ENCODE results near the gene PFDN1.
"Not testable (repeated sequence)": the region's sequence is repeated elsewhere in the genome, so short reads cannot be mapped to it uniquely, and the experiment has no call there.

PFDN1 gene

GRCh38 chr5:140302786-140303639 is at the start of gene PFDN1:
PFDN1 (minus strand) TSS chr5:140303101; CDS start chr5:140303073, 28 bp downstream.
- H3K9me3 ChIP-seq (ENCODE audit: control insufficient read depth in 1 of 2, low read length in 2 of 2): no peaks in the 10 kb centered on the region
- H3K36me3 ChIP-seq (ENCODE audit: control insufficient read depth in 1 of 2, insufficient read depth in 2 of 2, low read length in 2 of 2): peaks cover 4 to 5% of the 10 kb centered on the region in 2 donors
- H3K27ac ChIP-seq (ENCODE audit: low read depth, low read length): peak within 1 kb of the TSS; percentile 22
- H3K9ac ChIP-seq (ENCODE audit: low read depth in 1 of 2, low read length in 2 of 2): peak within 1 kb of the TSS; percentile 93 to 95
- H3K4me3 ChIP-seq (ENCODE audit: low read depth in 1 of 2, low read length in 2 of 2): peak within 1 kb of the TSS; percentile 94 to 99
- H3K4me1 ChIP-seq (ENCODE audit: control insufficient read depth in 1 of 2, insufficient read depth in 2 of 2, low read length in 2 of 2): peaks cover 10 to 17% of the 10 kb centered on the region in 2 donors
- H3K27me3 ChIP-seq (ENCODE audit: control insufficient read depth in 1 of 2, insufficient read depth in 2 of 2, low read length in 2 of 2): no peaks in the 10 kb centered on the region

- H3K9ac ChIP-seq (ENCODE audit: low read depth in 1 of 2, low read length in 2 of 2): no peak overlapping the region
Measured at GRCh38 chr5:140351609-140352334, 48.9 kb upstream of the PFDN1 start.

GRCh38 chr5:140349244-140349643 is 46.3 kb upstream of the PFDN1 start:
- no peak overlapping the region for H3K27ac ChIP-seq (ENCODE audit: low read depth, low read length)
- H3K4me1 ChIP-seq (ENCODE audit: control insufficient read depth in 1 of 2, insufficient read depth in 2 of 2, low read length in 2 of 2): peaks cover 39% of the 10 kb centered on the region in 2 donors

More at GRCh38 chr5:140351609-140352334, 48.9 kb upstream of the PFDN1 start:
- Histone ChIP-seq H3K4me1 (ENCODE audit: control insufficient read depth in 1 of 2, insufficient read depth in 2 of 2, low read length in 2 of 2) (peaks cover 26 to 31% of the 10 kb centered on the region in 2 donors), H3K9me3 (ENCODE audit: control insufficient read depth in 1 of 2, low read length in 2 of 2) (no peaks in the 10 kb centered on the region), H3K4me3 (ENCODE audit: low read depth in 1 of 2, low read length in 2 of 2) (no peak overlapping the region), H3K27ac (ENCODE audit: low read depth, low read length) (no peak overlapping the region), H3K36me3 (ENCODE audit: control insufficient read depth in 1 of 2, insufficient read depth in 2 of 2, low read length in 2 of 2) (no peaks in the 10 kb centered on the region), H3K27me3 (ENCODE audit: control insufficient read depth in 1 of 2, insufficient read depth in 2 of 2, low read length in 2 of 2) (no peaks in the 10 kb centered on the region)

GRCh38 chr5:140348104-140348503 is 45.2 kb upstream of the PFDN1 start:
- Histone ChIP-seq H3K9me3 (ENCODE audit: control insufficient read depth in 1 of 2, low read length in 2 of 2) (no peaks in the 10 kb centered on the region), H3K27me3 (ENCODE audit: control insufficient read depth in 1 of 2, insufficient read depth in 2 of 2, low read length in 2 of 2) (no peaks in the 10 kb centered on the region), H3K4me1 (ENCODE audit: control insufficient read depth in 1 of 2, insufficient read depth in 2 of 2, low read length in 2 of 2) (peaks cover 42 to 43% of the 10 kb centered on the region in 2 donors), H3K4me3 (ENCODE audit: low read depth in 1 of 2, low read length in 2 of 2) (no peak overlapping the region), H3K27ac (ENCODE audit: low read depth, low read length) (no peak overlapping the region), H3K36me3 (ENCODE audit: control insufficient read depth in 1 of 2, insufficient read depth in 2 of 2, low read length in 2 of 2) (peaks cover 0 to 1% of the 10 kb centered on the region in 2 donors), H3K9ac (ENCODE audit: low read depth in 1 of 2, low read length in 2 of 2) (no peak overlapping the region)

More at GRCh38 chr5:140349244-140349643, 46.3 kb upstream of the PFDN1 start:
- Histone ChIP-seq H3K4me3 (ENCODE audit: low read depth in 1 of 2, low read length in 2 of 2) (no peak overlapping the region), H3K36me3 (ENCODE audit: control insufficient read depth in 1 of 2, insufficient read depth in 2 of 2, low read length in 2 of 2) (no peaks in the 10 kb centered on the region), H3K9me3 (ENCODE audit: control insufficient read depth in 1 of 2, low read length in 2 of 2) (no peaks in the 10 kb centered on the region), H3K9ac (ENCODE audit: low read depth in 1 of 2, low read length in 2 of 2) (no peak overlapping the region), H3K27me3 (ENCODE audit: control insufficient read depth in 1 of 2, insufficient read depth in 2 of 2, low read length in 2 of 2) (no peaks in the 10 kb centered on the region)

- H3K4me3 ChIP-seq (ENCODE audit: low read depth in 1 of 2, low read length in 2 of 2): peak overlapping the region; percentile 68 to 82
Measured at GRCh38 chr5:140347360-140347759, 44.5 kb upstream of the PFDN1 start.

GRCh38 chr5:140346348-140347221 is 43.7 kb upstream of the PFDN1 start, which contains the start of gene HBEGF:
HBEGF (minus strand) TSS chr5:140346603; CDS start chr5:140346328, 275 bp downstream.
- H3K9ac ChIP-seq (ENCODE audit: low read depth in 1 of 2, low read length in 2 of 2): peak within 1 kb of the TSS; percentile 55 to 61
- peak within 1 kb of the TSS; percentile 61 for H3K27ac ChIP-seq (ENCODE audit: low read depth, low read length)
- H3K36me3 ChIP-seq (ENCODE audit: control insufficient read depth in 1 of 2, insufficient read depth in 2 of 2, low read length in 2 of 2): peaks cover 6 to 10% of the 10 kb centered on the region in 2 donors
- peaks cover 48% of the 10 kb centered on the region in 2 donors for H3K4me1 ChIP-seq (ENCODE audit: control insufficient read depth in 1 of 2, insufficient read depth in 2 of 2, low read length in 2 of 2)
- peak within 1 kb of the TSS; percentile 72 to 82 for H3K4me3 ChIP-seq (ENCODE audit: low read depth in 1 of 2, low read length in 2 of 2)
- H3K9me3 ChIP-seq (ENCODE audit: control insufficient read depth in 1 of 2, low read length in 2 of 2): no peaks in the 10 kb centered on the region
- H3K27me3 ChIP-seq (ENCODE audit: control insufficient read depth in 1 of 2, insufficient read depth in 2 of 2, low read length in 2 of 2): no peaks in the 10 kb centered on the region

More at GRCh38 chr5:140347360-140347759, 44.5 kb upstream of the PFDN1 start:
- H3K36me3 ChIP-seq (ENCODE audit: control insufficient read depth in 1 of 2, insufficient read depth in 2 of 2, low read length in 2 of 2): peaks cover 2 to 4% of the 10 kb centered on the region in 2 donors
- H3K4me1 ChIP-seq (ENCODE audit: control insufficient read depth in 1 of 2, insufficient read depth in 2 of 2, low read length in 2 of 2): peaks cover 44 to 48% of the 10 kb centered on the region in 2 donors
- no peaks in the 10 kb centered on the region for H3K9me3 ChIP-seq (ENCODE audit: control insufficient read depth in 1 of 2, low read length in 2 of 2)
- no peaks in the 10 kb centered on the region for H3K27me3 ChIP-seq (ENCODE audit: control insufficient read depth in 1 of 2, insufficient read depth in 2 of 2, low read length in 2 of 2)
- peak overlapping the region; percentile 45 to 55 for H3K9ac ChIP-seq (ENCODE audit: low read depth in 1 of 2, low read length in 2 of 2)
- H3K27ac ChIP-seq (ENCODE audit: low read depth, low read length): no peak overlapping the region

GRCh38 chr5:140345919-140346347 is 43.0 kb upstream of the PFDN1 start:
- peaks cover 48 to 49% of the 10 kb centered on the region in 2 donors for H3K4me1 ChIP-seq (ENCODE audit: control insufficient read depth in 1 of 2, insufficient read depth in 2 of 2, low read length in 2 of 2)
- peak overlapping the region; percentile 55 to 61 for H3K9ac ChIP-seq (ENCODE audit: low read depth in 1 of 2, low read length in 2 of 2)
- no peaks in the 10 kb centered on the region for H3K9me3 ChIP-seq (ENCODE audit: control insufficient read depth in 1 of 2, low read length in 2 of 2)
- H3K36me3 ChIP-seq (ENCODE audit: control insufficient read depth in 1 of 2, insufficient read depth in 2 of 2, low read length in 2 of 2): peaks cover 13 to 14% of the 10 kb centered on the region in 2 donors
- no peaks in the 10 kb centered on the region for H3K27me3 ChIP-seq (ENCODE audit: control insufficient read depth in 1 of 2, insufficient read depth in 2 of 2, low read length in 2 of 2)
- peak overlapping the region; percentile 72 to 82 for H3K4me3 ChIP-seq (ENCODE audit: low read depth in 1 of 2, low read length in 2 of 2)
- H3K27ac ChIP-seq (ENCODE audit: low read depth, low read length): peak overlapping the region; percentile 61

GRCh38 chr5:140344683-140345423 is 42.0 kb upstream of the PFDN1 start:
- H3K27me3 ChIP-seq (ENCODE audit: control insufficient read depth in 1 of 2, insufficient read depth in 2 of 2, low read length in 2 of 2): no peaks in the 10 kb centered on the region
- H3K36me3 ChIP-seq (ENCODE audit: control insufficient read depth in 1 of 2, insufficient read depth in 2 of 2, low read length in 2 of 2): peaks cover 13 to 14% of the 10 kb centered on the region in 2 donors
- H3K4me3 ChIP-seq (ENCODE audit: low read depth in 1 of 2, low read length in 2 of 2): peak overlapping the region; percentile 72 to 82
- H3K4me1 ChIP-seq (ENCODE audit: control insufficient read depth in 1 of 2, insufficient read depth in 2 of 2, low read length in 2 of 2): peaks cover 48 to 49% of the 10 kb centered on the region in 2 donors
- peak overlapping the region; percentile 55 to 61 for H3K9ac ChIP-seq (ENCODE audit: low read depth in 1 of 2, low read length in 2 of 2)
- no peak overlapping the region for H3K27ac ChIP-seq (ENCODE audit: low read depth, low read length)
- H3K9me3 ChIP-seq (ENCODE audit: control insufficient read depth in 1 of 2, low read length in 2 of 2): no peaks in the 10 kb centered on the region

- not testable (repeated sequence) for H3K4me3 ChIP-seq (ENCODE audit: low read depth in 1 of 2, low read length in 2 of 2); H3K27ac ChIP-seq (ENCODE audit: low read depth, low read length); H3K9ac ChIP-seq (ENCODE audit: low read depth in 1 of 2, low read length in 2 of 2)
Measured at GRCh38 chr5:140343849-140344248, 40.9 kb upstream of the PFDN1 start.

More at GRCh38 chr5:140343849-140344248, 40.9 kb upstream of the PFDN1 start:
- H3K27me3 ChIP-seq (ENCODE audit: control insufficient read depth in 1 of 2, insufficient read depth in 2 of 2, low read length in 2 of 2); H3K9me3 ChIP-seq (ENCODE audit: control insufficient read depth in 1 of 2, low read length in 2 of 2): not testable (repeated sequence)
- H3K4me1 ChIP-seq (ENCODE audit: control insufficient read depth in 1 of 2, insufficient read depth in 2 of 2, low read length in 2 of 2): peaks cover 41 to 48% of the 10 kb centered on the region in 2 donors
- H3K36me3 ChIP-seq (ENCODE audit: control insufficient read depth in 1 of 2, insufficient read depth in 2 of 2, low read length in 2 of 2): peaks cover 13 to 16% of the 10 kb centered on the region in 2 donors
